ENCODE measurements around the gene PTPRR. TPM values are rescaled to one million over a fixed set of nuclear protein-coding genes. Genes with fewer than 3 reads are reported as not detected.

The PTPRR gene
- total and polyA plus RNA-seq, 4 donors, result 0.02 to 0.08 TPM; not detected in 2

DNA sequence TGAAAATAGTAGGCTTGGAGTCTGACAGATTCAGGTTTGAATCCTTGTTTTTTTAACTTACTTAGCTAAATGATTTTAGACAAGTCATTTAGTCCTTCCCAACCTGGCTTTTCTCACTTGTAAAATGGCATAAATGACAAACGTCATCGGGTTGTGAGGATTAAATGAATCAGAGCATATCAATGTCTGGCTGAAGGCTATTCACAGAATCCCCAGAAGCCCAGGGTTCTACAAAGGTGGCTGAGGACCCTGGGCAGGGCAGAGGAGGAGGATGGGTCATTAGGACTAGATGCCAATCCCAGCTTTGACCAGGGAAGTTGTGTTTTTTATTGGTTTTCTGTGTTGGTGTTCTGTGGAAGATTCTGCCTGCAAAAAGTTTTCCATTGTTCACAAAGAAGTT, 275.7 kb downstream of the PTPRR start:
- Histone ChIP-seq H3K27me3 (ENCODE audit: control insufficient read depth in 4 of 4, insufficient read depth in 4 of 4, low read length in 3 of 4) (peaks cover 0 to 2% (median 0%) of the 10 kb centered on the region in 4 donors), H3K9me3 (ENCODE audit: control insufficient read depth in 4 of 4, low read length in 3 of 4) (no peaks in the 10 kb centered on the region), H3K27ac (ENCODE audit: low read depth in 1 of 2, low read length in 2 of 2) (no peak overlapping the region), H3K36me3 (ENCODE audit: control insufficient read depth in 4 of 4, insufficient read depth in 3 of 4, low read depth in 1 of 4, low read length in 3 of 4) (no peaks in the 10 kb centered on the region), H3K9ac (ENCODE audit: low read depth in 1 of 2, low read length in 2 of 2) (no peak overlapping the region), H3K4me1 (ENCODE audit: control insufficient read depth in 4 of 4, insufficient read depth in 4 of 4, low read length in 3 of 4) (no peaks in the 10 kb centered on the region), H3K4me3 (ENCODE audit: low read depth in 1 of 3, low read length in 3 of 3) (no peak overlapping the region)
- no peak for DNase-seq (ENCODE audit: low spot score)
- 86% methylated on average over 2 of the region's 2 CpGs for WGBS
- no peak for TF ChIP-seq RAD21 (IDR thresholded peaks at IDR 0.05)
- TF ChIP-seq, protein P1, sequence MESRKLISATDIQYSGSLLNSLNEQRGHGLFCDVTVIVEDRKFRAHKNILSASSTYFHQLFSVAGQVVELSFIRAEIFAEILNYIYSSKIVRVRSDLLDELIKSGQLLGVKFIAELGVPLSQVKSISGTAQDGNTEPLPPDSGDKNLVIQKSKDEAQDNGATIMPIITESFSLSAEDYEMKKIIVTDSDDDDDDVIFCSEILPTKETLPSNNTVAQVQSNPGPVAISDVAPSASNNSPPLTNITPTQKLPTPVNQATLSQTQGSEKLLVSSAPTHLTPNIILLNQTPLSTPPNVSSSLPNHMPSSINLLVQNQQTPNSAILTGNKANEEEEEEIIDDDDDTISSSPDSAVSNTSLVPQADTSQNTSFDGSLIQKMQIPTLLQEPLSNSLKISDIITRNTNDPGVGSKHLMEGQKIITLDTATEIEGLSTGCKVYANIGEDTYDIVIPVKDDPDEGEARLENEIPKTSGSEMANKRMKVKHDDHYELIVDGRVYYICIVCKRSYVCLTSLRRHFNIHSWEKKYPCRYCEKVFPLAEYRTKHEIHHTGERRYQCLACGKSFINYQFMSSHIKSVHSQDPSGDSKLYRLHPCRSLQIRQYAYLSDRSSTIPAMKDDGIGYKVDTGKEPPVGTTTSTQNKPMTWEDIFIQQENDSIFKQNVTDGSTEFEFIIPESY (IDR thresholded peaks at IDR 0.05), result no peak
- TF ChIP-seq GABPA (IDR thresholded peaks at IDR 0.05 in 1 of 2, conservative IDR thresholded peaks at IDR 0.05 in 1 of 2), result no peak
- TF ChIP-seq YY1 (IDR thresholded peaks at IDR 0.05), result no peak
- no peak for TF ChIP-seq NR2F2 (IDR thresholded peaks at IDR 0.05)

DNA sequence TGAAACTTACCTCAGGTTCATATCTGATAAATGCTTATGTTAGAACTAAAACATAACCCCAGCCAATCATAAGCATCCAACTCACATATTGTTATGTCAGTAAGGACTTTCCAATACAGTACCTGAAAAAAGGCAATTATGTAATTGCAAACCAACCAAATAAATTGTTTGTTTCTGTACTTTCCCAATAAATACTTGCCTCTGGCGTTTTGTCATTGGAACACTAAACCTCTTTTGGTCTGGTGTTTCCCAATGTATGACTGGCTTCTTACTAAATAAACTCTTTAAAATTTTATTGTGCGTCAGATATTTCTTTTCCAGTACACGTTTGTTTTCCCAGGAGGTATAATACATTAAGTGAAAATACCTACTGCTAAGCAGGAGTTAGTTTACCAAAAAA, 276.6 kb downstream of the PTPRR start:
- Histone ChIP-seq H3K9me3 (ENCODE audit: control insufficient read depth in 4 of 4, low read length in 3 of 4) (no peaks in the 10 kb centered on the region), H3K4me3 (ENCODE audit: low read depth in 1 of 3, low read length in 3 of 3) (no peak overlapping the region), H3K27me3 (ENCODE audit: control insufficient read depth in 4 of 4, insufficient read depth in 4 of 4, low read length in 3 of 4) (peaks cover 0 to 2% (median 0%) of the 10 kb centered on the region in 4 donors), H3K36me3 (ENCODE audit: control insufficient read depth in 4 of 4, insufficient read depth in 3 of 4, low read depth in 1 of 4, low read length in 3 of 4) (no peaks in the 10 kb centered on the region), H3K27ac (ENCODE audit: low read depth in 1 of 2, low read length in 2 of 2) (no peak overlapping the region), H3K9ac (ENCODE audit: low read depth in 1 of 2, low read length in 2 of 2) (no peak overlapping the region), H3K4me1 (ENCODE audit: control insufficient read depth in 4 of 4, insufficient read depth in 4 of 4, low read length in 3 of 4) (no peaks in the 10 kb centered on the region)
- 67% methylated on average over 3 of the region's 3 CpGs for WGBS
- no peak for DNase-seq (ENCODE audit: low spot score)
- no peak for TF ChIP-seq RAD21 (IDR thresholded peaks at IDR 0.05)
- TF ChIP-seq, protein P1 (IDR thresholded peaks at IDR 0.05), result no peak
- TF ChIP-seq EGR1 (IDR thresholded peaks at IDR 0.05; ENCODE audit: low read depth in 2 of 2), result no peak
- no peak for TF ChIP-seq SP1 (IDR thresholded peaks at IDR 0.05)
- TF ChIP-seq, protein P2, sequence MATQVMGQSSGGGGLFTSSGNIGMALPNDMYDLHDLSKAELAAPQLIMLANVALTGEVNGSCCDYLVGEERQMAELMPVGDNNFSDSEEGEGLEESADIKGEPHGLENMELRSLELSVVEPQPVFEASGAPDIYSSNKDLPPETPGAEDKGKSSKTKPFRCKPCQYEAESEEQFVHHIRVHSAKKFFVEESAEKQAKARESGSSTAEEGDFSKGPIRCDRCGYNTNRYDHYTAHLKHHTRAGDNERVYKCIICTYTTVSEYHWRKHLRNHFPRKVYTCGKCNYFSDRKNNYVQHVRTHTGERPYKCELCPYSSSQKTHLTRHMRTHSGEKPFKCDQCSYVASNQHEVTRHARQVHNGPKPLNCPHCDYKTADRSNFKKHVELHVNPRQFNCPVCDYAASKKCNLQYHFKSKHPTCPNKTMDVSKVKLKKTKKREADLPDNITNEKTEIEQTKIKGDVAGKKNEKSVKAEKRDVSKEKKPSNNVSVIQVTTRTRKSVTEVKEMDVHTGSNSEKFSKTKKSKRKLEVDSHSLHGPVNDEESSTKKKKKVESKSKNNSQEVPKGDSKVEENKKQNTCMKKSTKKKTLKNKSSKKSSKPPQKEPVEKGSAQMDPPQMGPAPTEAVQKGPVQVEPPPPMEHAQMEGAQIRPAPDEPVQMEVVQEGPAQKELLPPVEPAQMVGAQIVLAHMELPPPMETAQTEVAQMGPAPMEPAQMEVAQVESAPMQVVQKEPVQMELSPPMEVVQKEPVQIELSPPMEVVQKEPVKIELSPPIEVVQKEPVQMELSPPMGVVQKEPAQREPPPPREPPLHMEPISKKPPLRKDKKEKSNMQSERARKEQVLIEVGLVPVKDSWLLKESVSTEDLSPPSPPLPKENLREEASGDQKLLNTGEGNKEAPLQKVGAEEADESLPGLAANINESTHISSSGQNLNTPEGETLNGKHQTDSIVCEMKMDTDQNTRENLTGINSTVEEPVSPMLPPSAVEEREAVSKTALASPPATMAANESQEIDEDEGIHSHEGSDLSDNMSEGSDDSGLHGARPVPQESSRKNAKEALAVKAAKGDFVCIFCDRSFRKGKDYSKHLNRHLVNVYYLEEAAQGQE (IDR thresholded peaks at IDR 0.05), result no peak
- TF ChIP-seq, protein P3, sequence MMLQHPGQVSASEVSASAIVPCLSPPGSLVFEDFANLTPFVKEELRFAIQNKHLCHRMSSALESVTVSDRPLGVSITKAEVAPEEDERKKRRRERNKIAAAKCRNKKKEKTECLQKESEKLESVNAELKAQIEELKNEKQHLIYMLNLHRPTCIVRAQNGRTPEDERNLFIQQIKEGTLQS (IDR thresholded peaks at IDR 0.05), result no peak
- TF ChIP-seq FOXA2 (IDR thresholded peaks at IDR 0.05), result no peak
- TF ChIP-seq, protein P4, sequence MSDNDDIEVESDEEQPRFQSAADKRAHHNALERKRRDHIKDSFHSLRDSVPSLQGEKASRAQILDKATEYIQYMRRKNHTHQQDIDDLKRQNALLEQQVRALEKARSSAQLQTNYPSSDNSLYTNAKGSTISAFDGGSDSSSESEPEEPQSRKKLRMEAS (IDR thresholded peaks at IDR 0.05), result no peak
- TF ChIP-seq HNF4A (conservative IDR thresholded peaks at IDR 0.05), result no peak
- TF ChIP-seq RXRA (IDR thresholded peaks at IDR 0.05), result no peak
- no peak for TF ChIP-seq HNF4G (IDR thresholded peaks at IDR 0.05)
- no peak for TF ChIP-seq YY1 (IDR thresholded peaks at IDR 0.05)
- TF ChIP-seq JUND (IDR thresholded peaks at IDR 0.05), result no peak
- TF ChIP-seq, protein P5, sequence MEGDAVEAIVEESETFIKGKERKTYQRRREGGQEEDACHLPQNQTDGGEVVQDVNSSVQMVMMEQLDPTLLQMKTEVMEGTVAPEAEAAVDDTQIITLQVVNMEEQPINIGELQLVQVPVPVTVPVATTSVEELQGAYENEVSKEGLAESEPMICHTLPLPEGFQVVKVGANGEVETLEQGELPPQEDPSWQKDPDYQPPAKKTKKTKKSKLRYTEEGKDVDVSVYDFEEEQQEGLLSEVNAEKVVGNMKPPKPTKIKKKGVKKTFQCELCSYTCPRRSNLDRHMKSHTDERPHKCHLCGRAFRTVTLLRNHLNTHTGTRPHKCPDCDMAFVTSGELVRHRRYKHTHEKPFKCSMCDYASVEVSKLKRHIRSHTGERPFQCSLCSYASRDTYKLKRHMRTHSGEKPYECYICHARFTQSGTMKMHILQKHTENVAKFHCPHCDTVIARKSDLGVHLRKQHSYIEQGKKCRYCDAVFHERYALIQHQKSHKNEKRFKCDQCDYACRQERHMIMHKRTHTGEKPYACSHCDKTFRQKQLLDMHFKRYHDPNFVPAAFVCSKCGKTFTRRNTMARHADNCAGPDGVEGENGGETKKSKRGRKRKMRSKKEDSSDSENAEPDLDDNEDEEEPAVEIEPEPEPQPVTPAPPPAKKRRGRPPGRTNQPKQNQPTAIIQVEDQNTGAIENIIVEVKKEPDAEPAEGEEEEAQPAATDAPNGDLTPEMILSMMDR (IDR thresholded peaks at IDR 0.05; ENCODE audit: low read depth, low read length, missing input control), result no peak

Data from liver (tissue), 9 donors.